GM12873 (cell line): ENCODE data around the gene RRP15.

Experiments
- TF ChIP-seq, protein P1 (sequence below): IDR thresholded peaks from 2 replicates; pipeline ENCODE4 v1.5.1; 2012; ENCODE audit warnings: low read depth, mild to moderate bottlenecking, moderate library complexity, low read length, control low read depth; ENCODE audit not compliant: insufficient read depth; ENCODE audit errors: missing control alignments

RRP15 gene

GRCh38 chr1:218361298-218362065, 76.4 kb downstream of the RRP15 start:
- TF ChIP-seq, protein P1, sequence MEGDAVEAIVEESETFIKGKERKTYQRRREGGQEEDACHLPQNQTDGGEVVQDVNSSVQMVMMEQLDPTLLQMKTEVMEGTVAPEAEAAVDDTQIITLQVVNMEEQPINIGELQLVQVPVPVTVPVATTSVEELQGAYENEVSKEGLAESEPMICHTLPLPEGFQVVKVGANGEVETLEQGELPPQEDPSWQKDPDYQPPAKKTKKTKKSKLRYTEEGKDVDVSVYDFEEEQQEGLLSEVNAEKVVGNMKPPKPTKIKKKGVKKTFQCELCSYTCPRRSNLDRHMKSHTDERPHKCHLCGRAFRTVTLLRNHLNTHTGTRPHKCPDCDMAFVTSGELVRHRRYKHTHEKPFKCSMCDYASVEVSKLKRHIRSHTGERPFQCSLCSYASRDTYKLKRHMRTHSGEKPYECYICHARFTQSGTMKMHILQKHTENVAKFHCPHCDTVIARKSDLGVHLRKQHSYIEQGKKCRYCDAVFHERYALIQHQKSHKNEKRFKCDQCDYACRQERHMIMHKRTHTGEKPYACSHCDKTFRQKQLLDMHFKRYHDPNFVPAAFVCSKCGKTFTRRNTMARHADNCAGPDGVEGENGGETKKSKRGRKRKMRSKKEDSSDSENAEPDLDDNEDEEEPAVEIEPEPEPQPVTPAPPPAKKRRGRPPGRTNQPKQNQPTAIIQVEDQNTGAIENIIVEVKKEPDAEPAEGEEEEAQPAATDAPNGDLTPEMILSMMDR = peak; percentile 32

DNA sequence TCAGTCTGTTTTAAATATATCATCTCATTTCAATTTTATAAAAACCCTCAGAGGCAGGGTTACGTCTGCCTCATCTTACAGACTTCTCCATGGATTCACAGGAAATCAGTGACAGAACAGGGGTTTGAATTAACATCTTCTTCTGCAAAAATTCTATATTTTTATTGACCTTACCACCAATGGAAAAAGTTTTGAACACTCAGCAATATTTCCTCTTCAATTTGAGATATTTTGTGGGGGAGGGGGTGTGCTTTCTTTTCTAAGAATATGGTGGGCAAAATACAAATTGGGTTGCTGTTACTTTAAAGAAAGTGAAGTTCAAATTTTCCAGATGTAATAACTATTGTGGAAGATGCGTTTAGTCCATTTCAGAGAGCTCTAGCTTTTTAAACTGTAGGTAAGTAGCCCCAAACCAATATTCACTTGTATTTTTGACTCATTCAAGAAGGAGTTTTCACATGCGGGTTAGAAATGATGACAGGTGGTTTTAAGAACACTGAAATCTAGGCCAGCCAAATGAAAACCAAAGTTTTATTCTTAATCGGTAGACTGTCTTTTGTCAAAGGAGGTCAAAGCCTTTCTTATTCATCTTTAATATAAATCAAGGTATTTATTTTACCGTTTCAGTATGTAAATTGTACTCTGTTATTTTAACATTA, 77.5 kb downstream of the RRP15 start:
- TF ChIP-seq, protein P1 = no peak

- TF ChIP-seq, protein P1 = no peak
These were observed 78.0 kb downstream of the RRP15 start for GRCh38 chr1:218363141-218363540.

- TF ChIP-seq, protein P1 = no peak
These were observed 79.1 kb downstream of the RRP15 start for GRCh38 chr1:218364028-218364710.

DNA sequence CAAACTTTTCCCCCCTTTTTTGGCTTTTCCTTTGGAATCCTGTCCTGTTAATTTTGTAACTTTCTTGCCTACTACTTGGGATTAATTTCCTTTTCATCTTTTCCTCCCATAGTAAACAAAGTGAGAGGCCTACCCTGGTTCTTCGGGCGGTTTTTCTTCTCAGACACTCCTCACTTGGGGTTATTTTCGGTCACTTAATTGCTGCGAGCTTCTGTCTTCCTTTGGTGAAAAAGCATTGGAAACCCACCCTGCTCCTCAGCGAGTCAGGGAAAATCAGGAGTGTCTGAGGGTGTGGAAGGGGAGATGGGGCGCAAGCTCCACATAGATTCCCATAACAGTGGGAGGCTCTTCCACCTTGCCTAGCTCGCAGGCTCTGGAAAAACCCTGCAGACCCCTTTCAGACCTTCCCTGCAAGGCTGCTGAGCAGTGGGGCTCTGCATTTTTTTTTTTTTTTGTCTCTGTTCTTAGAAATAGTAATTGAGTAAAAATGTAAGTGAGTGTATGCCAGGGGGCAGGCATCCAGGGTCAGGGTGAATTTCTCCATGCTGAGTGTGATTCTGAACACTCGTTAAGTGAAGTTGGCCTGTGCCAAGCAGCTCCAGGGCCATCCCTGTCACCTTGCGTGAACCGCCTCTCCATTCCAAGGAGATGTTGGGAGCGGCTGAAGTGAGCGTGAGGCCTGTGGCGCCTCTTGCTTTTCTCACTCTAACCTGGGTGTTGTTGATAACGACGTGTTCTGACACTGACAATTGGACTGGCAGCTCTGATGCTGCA, 80.3 kb downstream of the RRP15 start:
- TF ChIP-seq, protein P1 = no peak

GRCh38 chr1:218366322-218367052, 81.4 kb downstream of the RRP15 start:
- TF ChIP-seq, protein P1 = no peak
